H1 (cell line): ENCODE data around the gene P4HB. TPM values are rescaled to one million over a fixed set of nuclear protein-coding genes. Genes with fewer than 3 reads are reported as not detected.

Source experiments
- CTCF ChIA-PET: fragments of 300-600 bp; sonication (Branson Sonifier 250); formaldehyde crosslinking; loops from one replicate; lab custom pipeline; 2021; ENCODE audit not compliant: partially characterized antibody; lab: Charles Lee
- POLR2A ChIA-PET: fragments of 300-600 bp; sonication (Branson Sonifier 250); formaldehyde crosslinking; loops from one replicate; lab custom pipeline; 2021; ENCODE audit warnings: inconsistent platforms; ENCODE audit not compliant: partially characterized antibody; lab: Charles Lee
- DNase-seq, 2 experiments: peaks; one replicate each; pipeline versions ENCODE4 v3.0.0 to v3.0.0-alpha.2; 2010 to 2022; ENCODE audit warnings: low spot score in 2 of 2, low read depth in 1 of 2, mixed read lengths in 1 of 2
- FAIRE-seq: peaks from 2 replicates; lab custom pipeline; 2011; peaks lifted over from hg19 to GRCh38; lab: Jason Lieb, UNC
- H2AFZ ChIP-seq: 2 replicates; pipeline ENCODE4 v1.8.1; 2012; ENCODE audit warnings: low read length, inconsistent platforms
- H2AK5ac ChIP-seq: 2 replicates; pipeline ENCODE4 v1.6.1; 2013; ENCODE audit warnings: low read depth, low read length
- H2BK120ac ChIP-seq: replicated peaks from 2 replicates; pipeline ENCODE3; 2013; ENCODE audit warnings: low read depth, low read length, inconsistent platforms
- H2BK12ac ChIP-seq: 2 replicates; pipeline ENCODE4 v1.6.1; 2013; ENCODE audit warnings: low read depth, low read length
- H2BK15ac ChIP-seq: 2 replicates; pipeline ENCODE4 v1.6.1; 2013; ENCODE audit warnings: low read length
- H2BK20ac ChIP-seq: 2 replicates; pipeline ENCODE4 v1.6.1; 2013; ENCODE audit warnings: low read length
- H2BK5ac ChIP-seq: 2 replicates; pipeline ENCODE4 v1.6.1; 2013; ENCODE audit warnings: low read depth, low read length
- H3K14ac ChIP-seq: 2 replicates; pipeline ENCODE4 v1.6.1; 2013; ENCODE audit warnings: inconsistent platforms; ENCODE audit not compliant: insufficient read length
- H3K18ac ChIP-seq: 2 replicates; pipeline ENCODE4 v1.6.1; 2013; ENCODE audit warnings: low read length; ENCODE audit errors: extremely low read depth
- H3K23ac ChIP-seq: 2 replicates; pipeline ENCODE4 v1.6.1; 2013; ENCODE audit warnings: inconsistent platforms; ENCODE audit not compliant: insufficient read length
- H3K23me2 ChIP-seq: 2 replicates; pipeline ENCODE4 v1.6.1; 2013; ENCODE audit warnings: low read depth, low read length
- H3K27ac ChIP-seq: 2 replicates; pipeline ENCODE4 v1.6.1; 2011; ENCODE audit warnings: low read depth, low read length, inconsistent platforms
- H3K27me3 ChIP-seq, 4 experiments: replicated peaks in 1 of 4; 1 replicate in 1 of 4; 2 replicates in 3 of 4; pipeline versions ENCODE4 v1.6.1 to v1.8.1; 2011 to 2013; ENCODE audit warnings: low read length in 3 of 4, mild to moderate bottlenecking in 3 of 4, inconsistent platforms in 2 of 4, mixed read lengths in 2 of 4, moderate library complexity in 1 of 4; ENCODE audit not compliant: control insufficient read depth in 3 of 4, insufficient read depth in 3 of 4; ENCODE audit errors: extremely low read depth in 1 of 4
- H3K36me3 ChIP-seq, 4 experiments: 2 replicates each; pipeline versions ENCODE4 v1.6.1 to v1.8.1; 2011 to 2013; ENCODE audit warnings: mild to moderate bottlenecking in 4 of 4, low read length in 3 of 4, moderate library complexity in 2 of 4, control low read depth in 1 of 4, inconsistent platforms in 1 of 4; ENCODE audit not compliant: insufficient read depth in 4 of 4, control insufficient read depth in 2 of 4
- H3K4ac ChIP-seq: replicated peaks from 2 replicates; pipeline ENCODE3; 2013; ENCODE audit warnings: low read length, low read depth, mixed read lengths, inconsistent platforms; ENCODE audit not compliant: insufficient read length
- H3K4me1 ChIP-seq, 4 experiments: replicated peaks in 1 of 4; 1 replicate in 1 of 4; 2 replicates in 3 of 4; pipeline versions ENCODE4 v1.6.1 to v1.8.1; 2011 to 2013; ENCODE audit warnings: low read length in 3 of 4, inconsistent platforms in 2 of 4, mixed read lengths in 1 of 4; ENCODE audit not compliant: insufficient read depth in 4 of 4, control insufficient read depth in 3 of 4
- H3K4me2 ChIP-seq, 2 experiments: 2 replicates each; pipeline versions ENCODE4 v1.6.1 to v1.8.1; 2011 to 2013; ENCODE audit warnings: low read depth in 2 of 2, low read length in 2 of 2, control low read depth in 1 of 2, inconsistent platforms in 1 of 2, mild to moderate bottlenecking in 1 of 2; ENCODE audit not compliant: insufficient read depth in 1 of 2
- H3K4me3 ChIP-seq, 4 experiments: fragments of 200-600, 300-600 bp in 1 of 4; sonication (generic), shearing (Covaris generic), sonication (Bioruptor Twin) in 1 of 4; 2 replicates each; pipeline versions ENCODE4 v1.5.1 to v1.8.1; 2011 to 2016; ENCODE audit warnings: low read length in 4 of 4, low read depth in 3 of 4, control low read depth in 2 of 4, inconsistent platforms in 2 of 4, mild to moderate bottlenecking in 2 of 4, mixed read lengths in 1 of 4, moderate library complexity in 1 of 4; ENCODE audit not compliant: insufficient read depth in 2 of 4; ENCODE audit errors: extremely low read depth in 1 of 4
- H3K56ac ChIP-seq: replicated peaks from 2 replicates; pipeline ENCODE3; 2013; ENCODE audit warnings: low read depth, mild to moderate bottlenecking, mixed read lengths, low read length, inconsistent platforms; ENCODE audit not compliant: insufficient read length
- H3K79me1 ChIP-seq: 2 replicates; pipeline ENCODE4 v1.6.1; 2013; ENCODE audit warnings: low read depth, low read length, control low read depth
- H3K79me2 ChIP-seq, 2 experiments: 2 replicates each; pipeline versions ENCODE4 v1.6.1 to v1.8.1; 2012 to 2013; ENCODE audit warnings: low read length in 2 of 2, mild to moderate bottlenecking in 2 of 2, inconsistent platforms in 1 of 2; ENCODE audit not compliant: insufficient read depth in 2 of 2, control insufficient read depth in 1 of 2
- H3K9ac ChIP-seq, 4 experiments: replicated peaks in 1 of 4; 1 replicate in 1 of 4; 2 replicates in 3 of 4; pipeline versions ENCODE4 v1.6.1 to v1.8.1; 2011 to 2013; ENCODE audit warnings: low read depth in 3 of 4, low read length in 3 of 4, control low read depth in 2 of 4, mild to moderate bottlenecking in 2 of 4, moderate library complexity in 2 of 4, inconsistent platforms in 1 of 4; ENCODE audit errors: extremely low read depth in 1 of 4
- H3K9me3 ChIP-seq, 2 experiments: 2 replicates each; pipeline versions ENCODE4 v1.6.1 to v1.8.1; 2012 to 2013; ENCODE audit warnings: mild to moderate bottlenecking in 2 of 2, moderate library complexity in 2 of 2, control low read depth in 1 of 2, inconsistent platforms in 1 of 2, low read depth in 1 of 2, low read length in 1 of 2, mixed read lengths in 1 of 2; ENCODE audit not compliant: insufficient read depth in 2 of 2
- H4K20me1 ChIP-seq, 2 experiments: replicated peaks in 1 of 2; 2 replicates each; pipeline versions ENCODE3 to v1.8.1; 2011 to 2013; ENCODE audit warnings: inconsistent platforms in 2 of 2, low read length in 2 of 2, mild to moderate bottlenecking in 1 of 2; ENCODE audit not compliant: insufficient read depth in 2 of 2, control insufficient read depth in 1 of 2
- H4K5ac ChIP-seq: 2 replicates; pipeline ENCODE4 v1.6.1; 2013; ENCODE audit warnings: low read length, low read depth, mixed read lengths, inconsistent platforms; ENCODE audit not compliant: insufficient read length
- H4K8ac ChIP-seq: 2 replicates; pipeline ENCODE4 v1.8.0; 2013; ENCODE audit warnings: mild to moderate bottlenecking, moderate library complexity, low read length, inconsistent platforms; ENCODE audit not compliant: insufficient read depth; ENCODE audit errors: extremely low read depth
- H4K91ac ChIP-seq: replicated peaks from 2 replicates; pipeline ENCODE3; 2013; ENCODE audit warnings: low read length, mixed read lengths, inconsistent platforms; ENCODE audit not compliant: insufficient read length
- ASH2L ChIP-seq: fragments of 200-600, 300-600 bp; sonication (generic); IDR thresholded peaks from one replicate; pipeline ENCODE4 v1.7.1; 2017; ENCODE audit warnings: low read length
- CEBPB ChIP-seq: IDR thresholded peaks from 2 replicates; pipeline ENCODE4 v1.6.1; 2012; ENCODE audit warnings: low read depth, low read length
- CHD1 ChIP-seq: IDR thresholded peaks from 2 replicates; pipeline ENCODE4 v1.6.1; 2012; ENCODE audit warnings: low read depth, low read length, improper control_type of control experiment
- E2F6 ChIP-seq: IDR thresholded peaks from 2 replicates; pipeline ENCODE4 v1.6.1; 2012; ENCODE audit warnings: inconsistent platforms
- EP300 ChIP-seq, 2 experiments: IDR thresholded peaks; 1 replicate in 1 of 2; 2 replicates in 1 of 2; pipeline ENCODE4 v1.6.1; 2011 to 2012; ENCODE audit warnings: low read depth in 2 of 2, low read length in 2 of 2, mild to moderate bottlenecking in 2 of 2, borderline replicate concordance in 1 of 2, inconsistent platforms in 1 of 2, moderate library complexity in 1 of 2
- FOSL1 ChIP-seq: IDR thresholded peaks from 2 replicates; pipeline ENCODE4 v1.6.1; 2011; ENCODE audit warnings: mild to moderate bottlenecking, low read depth, low read length, moderate library complexity; ENCODE audit not compliant: insufficient read depth
- KDM1A ChIP-seq: fragments of 200-600, 300-600 bp; sonication (generic); IDR thresholded peaks from 2 replicates; pipeline ENCODE4 v1.7.1; 2016; ENCODE audit warnings: mild to moderate bottlenecking, low read length, borderline replicate concordance
- MAX ChIP-seq: IDR thresholded peaks from 2 replicates; pipeline ENCODE4 v1.6.1; 2012; ENCODE audit warnings: inconsistent platforms
- POLR2AphosphoS5 ChIP-seq: IDR thresholded peaks from 2 replicates; pipeline ENCODE4 v1.6.1; 2011; ENCODE audit warnings: low read depth, low read length
- SIX5 ChIP-seq: IDR thresholded peaks from 2 replicates; pipeline ENCODE4 v1.6.1; 2011; ENCODE audit warnings: mild to moderate bottlenecking, low read depth, low read length
- ZNF274 ChIP-seq: IDR thresholded peaks from 2 replicates; pipeline ENCODE4 v1.7.0; 2012; ENCODE audit warnings: low read length, borderline replicate concordance; ENCODE audit errors: extremely low read depth
- WGBS, 2 experiments: shearing (Covaris generic) in 1 of 2; methylation state at CpG; one replicate each; pipeline versions ENCODE4 v1.1.6 to v1.1.7; 2013 to 2015; ENCODE audit warnings: low lambda C conversion rate in 2 of 2, mixed read lengths in 2 of 2, inconsistent platforms in 1 of 2, low coverage in 1 of 2, missing lambda C conversion rate in 1 of 2; ENCODE audit not compliant: insufficient replicate concordance in 2 of 2, insufficient coverage in 1 of 2, insufficient read length in 1 of 2; ENCODE audit errors: extremely low coverage in 1 of 2, missing lambda C conversion rate in 1 of 2; 5-methylcytosine and 5-hydroxymethylcytosine counted together
- polyA plus RNA-seq, 7 experiments: library from polyadenylated mRNA; depleted of rRNA in 3 of 7; stranded (reverse) in 5 of 7; unstranded in 2 of 7; fragments of >200 nt in 5 of 7; fragments of 200-250 nt in 2 of 7; gene quantifications; 1 replicate in 5 of 7; 2 replicates in 1 of 7; 4 replicates in 1 of 7; pipeline versions ENCODE4 v1.2.1 to v1.2.3, GENCODE V29; 2011 to 2013; ENCODE audit warnings: missing spikeins in 2 of 7, mixed read lengths in 2 of 7
- total RNA-seq: library from RNA; stranded (reverse); fragmentation: NEBNext Ultra II Directional; extraction: Animal tissue kit (Norgen Biotek cat#: 25700); gene quantifications from 2 replicates; pipeline ENCODE4 v1.2.1, GENCODE V29; 2021

Gene P4HB
- total and polyA plus RNA-seq, 2 of the 8 experiments (the other 6 are each of a cell fraction or from before 2014, with no cell fraction given) = 41.4 to 379 TPM

DNA sequence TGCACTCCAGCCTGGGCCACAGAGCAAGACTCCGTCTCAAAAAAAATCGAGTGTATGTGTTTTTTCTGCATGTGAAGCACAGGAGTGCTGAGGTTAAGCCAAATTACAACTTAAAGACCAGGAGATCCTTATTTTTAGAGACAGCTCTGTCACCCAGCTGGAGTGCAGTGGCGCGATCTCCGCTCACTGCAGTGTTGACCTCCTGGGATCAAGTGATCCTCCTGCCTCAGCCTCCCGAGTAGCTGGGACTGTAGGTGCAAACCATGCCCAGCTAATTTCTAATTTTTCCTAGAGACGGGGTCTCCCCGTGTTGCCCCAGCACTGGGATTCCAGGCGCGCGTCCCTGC, 18.0 kb downstream of the P4HB start:
- peaks cover 2 to 12% of the 10 kb centered on the region in 2 experiments for H4K20me1 ChIP-seq
- CTCF ChIA-PET = interaction anchor here (1.3 to 1.6 kb wide), 3 partner anchors 9 to 118 kb away, joined by 3 read pairs; partner anchors contain the start of gene ARHGDIA

More for the DNA sequence above, 18.0 kb downstream of the P4HB start:
- Histone ChIP-seq H4K91ac (no peak overlapping the region), H3K79me2 (no peaks in the 10 kb centered on the region), H3K4me2 (no peak overlapping the region), H3K36me3 (peaks cover 12 to 42% (median 34%) of the 10 kb centered on the region in 4 experiments), H3K9me3 (no peaks in the 10 kb centered on the region), H2BK20ac (no peak overlapping the region), H2AFZ (no peak overlapping the region), H3K4me3 (no peak overlapping the region), H3K79me1 (no peaks in the 10 kb centered on the region), H4K8ac (no peak overlapping the region), H2BK12ac (no peak overlapping the region), H2BK120ac (no peak overlapping the region), H3K23me2 (no peaks in the 10 kb centered on the region), H3K56ac (no peak overlapping the region), H3K4ac (no peak overlapping the region), H3K23ac (no peak overlapping the region), H3K9ac (no peak overlapping the region), H2AK5ac (no peak overlapping the region), H2BK5ac (no peak overlapping the region), H2BK15ac (no peak overlapping the region), H4K5ac (no peak overlapping the region), H3K27ac (no peak overlapping the region), H3K14ac (no peak overlapping the region), H3K27me3 (no peaks in the 10 kb centered on the region; a peak in 2 of 7 replicates), H3K18ac (no peak overlapping the region), H3K4me1 (peaks cover 0 to 3% (median 0%) of the 10 kb centered on the region in 4 experiments; a peak in 2 of 7 replicates)
- POLR2A ChIA-PET = interaction anchor here (1.1 to 5.7 kb wide), 9 partner anchors 8 to 139 kb away, joined by 4 to 37 read pairs (median 6); partner anchors contain the start of genes MCRIP1, MRPL12, P4HB and PPP1R27
- FAIRE-seq (no peak), DNase-seq (no peak)
- no peak for TF ChIP-seq SIX5
- TF ChIP-seq FOSL1 = no peak
- no peak for TF ChIP-seq CEBPB
- no peak for TF ChIP-seq ZNF274
- TF ChIP-seq CHD1 = no peak
- no peak for TF ChIP-seq E2F6
- no peak for TF ChIP-seq POLR2AphosphoS5
- TF ChIP-seq EP300 (IDR thresholded peaks at IDR 0.05; ENCODE audit: borderline replicate concordance in 1 of 2, low read depth in 2 of 2, low read length in 2 of 2) = no peak
- no peak for TF ChIP-seq KDM1A
- TF ChIP-seq MAX = no peak
- TF ChIP-seq ASH2L = no peak
- WGBS, 2 experiments = 99% methylated on average over 10 of the region's 11 CpGs; no CpG with 5 or more reads in 1 of the 2 experiments
